ENCODE data around the gene RPH3AL. TPM values are rescaled to one million over a fixed set of nuclear protein-coding genes. Genes with fewer than 3 reads are reported as not detected.
"Not testable (repeated sequence)": the region's sequence is repeated elsewhere in the genome, so short reads cannot be mapped to it uniquely, and the experiment has no call there.

Gene RPH3AL
- total RNA-seq, 1 experiment from 2014 or later, result 2.8 TPM

GRCh38 chr17:246851-247421, 105.7 kb downstream of the RPH3AL start:
- H3K27me3 ChIP-seq (ENCODE audit: control insufficient read depth, insufficient read depth, low read length), result no peaks in the 10 kb centered on the region
- no peak overlapping the region for H3K4me3 ChIP-seq (ENCODE audit: insufficient read depth, low read depth, low read length)
- no peaks in the 10 kb centered on the region for H3K36me3 ChIP-seq (replicated peaks; ENCODE audit: control insufficient read depth, insufficient read depth, low read length)
- DNase-seq, result no peak

GRCh38 chr17:246226-246625, 106.4 kb downstream of the RPH3AL start:
- DNase-seq, result no peak
- H3K4me3 ChIP-seq (ENCODE audit: insufficient read depth, low read depth, low read length), result no peak overlapping the region
- no peaks in the 10 kb centered on the region for H3K36me3 ChIP-seq (replicated peaks; ENCODE audit: control insufficient read depth, insufficient read depth, low read length)
- H3K27me3 ChIP-seq (ENCODE audit: control insufficient read depth, insufficient read depth, low read length), result no peaks in the 10 kb centered on the region

GRCh38 chr17:245611-246010, 107.0 kb downstream of the RPH3AL start:
- DNase-seq, result no peak
- no peaks in the 10 kb centered on the region for H3K27me3 ChIP-seq (ENCODE audit: control insufficient read depth, insufficient read depth, low read length)
- H3K4me3 ChIP-seq (ENCODE audit: insufficient read depth, low read depth, low read length), result no peak overlapping the region
- H3K36me3 ChIP-seq (replicated peaks; ENCODE audit: control insufficient read depth, insufficient read depth, low read length), result no peaks in the 10 kb centered on the region

- Histone ChIP-seq H3K4me3 (ENCODE audit: insufficient read depth, low read depth, low read length) (no peak overlapping the region), H3K36me3 (replicated peaks; ENCODE audit: control insufficient read depth, insufficient read depth, low read length) (no peaks in the 10 kb centered on the region), H3K27me3 (ENCODE audit: control insufficient read depth, insufficient read depth, low read length) (no peaks in the 10 kb centered on the region)
- DNase-seq, result no peak
Observed at GRCh38 chr17:245020-245419, 107.6 kb downstream of the RPH3AL start.

GRCh38 chr17:243924-244323, 108.7 kb downstream of the RPH3AL start:
- not testable (repeated sequence) for DNase-seq; H3K4me3 ChIP-seq (ENCODE audit: insufficient read depth, low read depth, low read length); H3K36me3 ChIP-seq (replicated peaks; ENCODE audit: control insufficient read depth, insufficient read depth, low read length); H3K27me3 ChIP-seq (ENCODE audit: control insufficient read depth, insufficient read depth, low read length)

GRCh38 chr17:238964-239259, 113.7 kb downstream of the RPH3AL start:
- H3K36me3 ChIP-seq (replicated peaks; ENCODE audit: control insufficient read depth, insufficient read depth, low read length), result no peaks in the 10 kb centered on the region
- H3K4me3 ChIP-seq (ENCODE audit: insufficient read depth, low read depth, low read length), result no peak overlapping the region
- no peak for DNase-seq
- no peaks in the 10 kb centered on the region for H3K27me3 ChIP-seq (ENCODE audit: control insufficient read depth, insufficient read depth, low read length)

GRCh38 chr17:238071-238963, 114.3 kb downstream of the RPH3AL start:
- Histone ChIP-seq H3K4me3 (ENCODE audit: insufficient read depth, low read depth, low read length) (no peak overlapping the region), H3K36me3 (replicated peaks; ENCODE audit: control insufficient read depth, insufficient read depth, low read length) (no peaks in the 10 kb centered on the region), H3K27me3 (ENCODE audit: control insufficient read depth, insufficient read depth, low read length) (no peaks in the 10 kb centered on the region)
- DNase-seq, result no peak

- H3K27me3 ChIP-seq (ENCODE audit: control insufficient read depth, insufficient read depth, low read length), result no peaks in the 10 kb centered on the region
- H3K4me3 ChIP-seq (ENCODE audit: insufficient read depth, low read depth, low read length), result no peak overlapping the region
- DNase-seq, result peak; percentile 66
- no peaks in the 10 kb centered on the region for H3K36me3 ChIP-seq (replicated peaks; ENCODE audit: control insufficient read depth, insufficient read depth, low read length)
Observed at GRCh38 chr17:237406-237955, 115.1 kb downstream of the RPH3AL start.

GRCh38 chr17:236641-237405, 115.8 kb downstream of the RPH3AL start:
- no peaks in the 10 kb centered on the region for H3K27me3 ChIP-seq (ENCODE audit: control insufficient read depth, insufficient read depth, low read length)
- H3K36me3 ChIP-seq (replicated peaks; ENCODE audit: control insufficient read depth, insufficient read depth, low read length), result no peaks in the 10 kb centered on the region
- DNase-seq, result peak; percentile 69
- H3K4me3 ChIP-seq (ENCODE audit: insufficient read depth, low read depth, low read length), result no peak overlapping the region

GRCh38 chr17:235831-236640, 116.6 kb downstream of the RPH3AL start:
- Histone ChIP-seq H3K36me3 (replicated peaks; ENCODE audit: control insufficient read depth, insufficient read depth, low read length) (no peaks in the 10 kb centered on the region), H3K27me3 (ENCODE audit: control insufficient read depth, insufficient read depth, low read length) (no peaks in the 10 kb centered on the region), H3K4me3 (ENCODE audit: insufficient read depth, low read depth, low read length) (no peak overlapping the region)
- no peak for DNase-seq

- H3K27me3 ChIP-seq (ENCODE audit: control insufficient read depth, insufficient read depth, low read length); H3K4me3 ChIP-seq (ENCODE audit: insufficient read depth, low read depth, low read length); H3K36me3 ChIP-seq (replicated peaks; ENCODE audit: control insufficient read depth, insufficient read depth, low read length); DNase-seq: not testable (repeated sequence)
Observed at GRCh38 chr17:234994-235830, 117.4 kb downstream of the RPH3AL start.

- not testable (repeated sequence) for DNase-seq; H3K27me3 ChIP-seq (ENCODE audit: control insufficient read depth, insufficient read depth, low read length); H3K36me3 ChIP-seq (replicated peaks; ENCODE audit: control insufficient read depth, insufficient read depth, low read length)
- H3K4me3 ChIP-seq (ENCODE audit: insufficient read depth, low read depth, low read length), result peak overlapping the region; percentile 8; the same call in 1 of the 2 replicates
Observed at GRCh38 chr17:234163-234993, 118.2 kb downstream of the RPH3AL start.

- Histone ChIP-seq H3K27me3 (ENCODE audit: control insufficient read depth, insufficient read depth, low read length) (no peaks in the 10 kb centered on the region), H3K36me3 (replicated peaks; ENCODE audit: control insufficient read depth, insufficient read depth, low read length) (no peaks in the 10 kb centered on the region), H3K4me3 (ENCODE audit: insufficient read depth, low read depth, low read length) (no peak overlapping the region)
- DNase-seq, result no peak
Observed at GRCh38 chr17:233473-233941, 119.1 kb downstream of the RPH3AL start.

All from H7 (cell line).